Measurements from ENCODE around the gene MYRFL. TPM values are rescaled to one million over a fixed set of nuclear protein-coding genes. Genes with fewer than 3 reads are reported as not detected.
A peak's percentile ranks its signal among the peaks of the same experiment; 100 is the strongest.

The MYRFL gene
- total and polyA plus RNA-seq, 2 of the 8 experiments (the other 6 are each of a cell fraction or from before 2014, with no cell fraction given): 1.1 to 2.0 TPM

DNA sequence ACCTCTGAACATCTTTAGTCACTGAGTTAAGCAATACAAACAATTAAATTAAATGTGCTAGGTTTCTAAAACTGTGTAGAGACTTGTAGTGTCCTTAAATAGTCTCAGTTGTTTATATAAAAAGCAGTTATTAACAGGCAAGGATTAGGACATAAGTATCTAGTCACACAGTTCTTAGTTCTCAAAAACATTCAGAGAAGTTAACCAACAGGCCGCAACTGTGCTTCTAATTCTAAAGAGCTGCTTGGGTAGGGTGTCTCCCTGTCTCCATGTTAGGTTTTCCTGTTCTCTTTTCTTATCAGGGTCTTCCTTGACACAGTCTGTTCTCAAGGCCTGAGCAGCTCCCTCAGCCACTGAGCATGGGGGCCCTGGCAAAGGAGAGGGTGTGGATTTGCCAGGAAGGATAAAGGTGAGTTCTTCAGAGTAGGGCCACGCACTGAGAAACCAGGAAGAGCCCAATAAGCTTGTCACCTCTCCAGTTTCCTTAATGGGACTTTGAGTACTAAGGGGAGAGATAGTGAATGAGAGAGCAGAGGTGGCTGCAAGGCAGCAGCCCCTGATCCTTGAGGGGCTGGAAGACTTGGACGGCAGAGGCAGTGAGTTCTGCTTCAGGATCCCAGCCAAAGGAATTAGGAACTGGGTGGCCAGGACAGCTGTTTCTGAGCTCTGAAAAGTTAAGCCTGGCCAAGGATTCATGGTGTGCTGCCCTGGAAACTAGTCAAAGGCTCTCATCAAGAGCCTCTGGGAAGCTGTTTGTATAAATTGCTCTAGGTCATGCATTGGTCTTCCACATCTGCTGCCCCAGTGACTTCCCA, 177.3 kb downstream of the MYRFL start:
- H3K4ac ChIP-seq (replicated peaks; ENCODE audit: insufficient read length, low read depth, low read length): no peak overlapping the region
- no peaks in the 10 kb centered on the region for H3K79me1 ChIP-seq (ENCODE audit: low read depth, low read length)
- no peak for TF ChIP-seq FOSL1 (IDR thresholded peaks at IDR 0.05; ENCODE audit: insufficient read depth, low read depth, low read length)
- TF ChIP-seq, protein P1, sequence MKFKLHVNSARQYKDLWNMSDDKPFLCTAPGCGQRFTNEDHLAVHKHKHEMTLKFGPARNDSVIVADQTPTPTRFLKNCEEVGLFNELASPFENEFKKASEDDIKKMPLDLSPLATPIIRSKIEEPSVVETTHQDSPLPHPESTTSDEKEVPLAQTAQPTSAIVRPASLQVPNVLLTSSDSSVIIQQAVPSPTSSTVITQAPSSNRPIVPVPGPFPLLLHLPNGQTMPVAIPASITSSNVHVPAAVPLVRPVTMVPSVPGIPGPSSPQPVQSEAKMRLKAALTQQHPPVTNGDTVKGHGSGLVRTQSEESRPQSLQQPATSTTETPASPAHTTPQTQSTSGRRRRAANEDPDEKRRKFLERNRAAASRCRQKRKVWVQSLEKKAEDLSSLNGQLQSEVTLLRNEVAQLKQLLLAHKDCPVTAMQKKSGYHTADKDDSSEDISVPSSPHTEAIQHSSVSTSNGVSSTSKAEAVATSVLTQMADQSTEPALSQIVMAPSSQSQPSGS (IDR thresholded peaks at IDR 0.05; ENCODE audit: low read length): no peak
- no peak overlapping the region for H2BK20ac ChIP-seq (ENCODE audit: low read length)
- H3K79me2 ChIP-seq (ENCODE audit: control insufficient read depth in 1 of 2, insufficient read depth in 2 of 2, low read length in 2 of 2): no peaks in the 10 kb centered on the region
- H3K4me3 ChIP-seq (ENCODE audit: extremely low read depth in 1 of 4, insufficient read depth in 2 of 4, low read depth in 3 of 4, low read length in 4 of 4): no peak overlapping the region
- no peak overlapping the region for H3K14ac ChIP-seq (ENCODE audit: insufficient read length)
- POLR2A ChIA-PET (ENCODE audit: partially characterized antibody): interaction anchor here (1.5 kb wide), 1 partner anchor 10 kb away, joined by 3 read pairs; no protein-coding TSS in a partner anchor
- no peak overlapping the region for H3K23ac ChIP-seq (ENCODE audit: insufficient read length)
- DNase-seq (ENCODE audit: low read depth in 1 of 2, low spot score in 2 of 2) (no peak), FAIRE-seq (no peak)
- H2BK120ac ChIP-seq (replicated peaks; ENCODE audit: low read depth, low read length): no peak overlapping the region
- H2AFZ ChIP-seq (ENCODE audit: low read length): peak overlapping the region; percentile 61; the same call in 1 of the 2 replicates
- H3K4me1 ChIP-seq (replicated peaks in 1 of 4; ENCODE audit: control insufficient read depth in 3 of 4, insufficient read depth in 4 of 4, low read length in 3 of 4): no peaks in the 10 kb centered on the region; a peak in 1 of 7 replicates
- H2BK12ac ChIP-seq (ENCODE audit: low read depth, low read length): no peak overlapping the region
- no peaks in the 10 kb centered on the region for H4K20me1 ChIP-seq (replicated peaks in 1 of 2; ENCODE audit: control insufficient read depth in 1 of 2, insufficient read depth in 2 of 2, low read length in 2 of 2)
- CTCF ChIA-PET (ENCODE audit: partially characterized antibody): interaction anchor here (0.7 kb wide), 1 partner anchor 18 kb away, joined by 3 read pairs; no protein-coding TSS in a partner anchor
- H3K18ac ChIP-seq (ENCODE audit: extremely low read depth, low read length): no peak overlapping the region
- no peaks in the 10 kb centered on the region for H3K23me2 ChIP-seq (ENCODE audit: low read depth, low read length)
- 90% methylated on average over 3 of the region's 3 CpGs; no CpG with 5 or more reads in 1 of the 2 experiments for WGBS, 2 experiments (ENCODE audit: extremely low coverage in 1 of 2, insufficient coverage in 1 of 2, insufficient read length in 1 of 2, insufficient replicate concordance in 2 of 2, low coverage in 1 of 2, low lambda C conversion rate in 2 of 2, missing lambda C conversion rate in 1 of 2)
- no peak overlapping the region for H3K9ac ChIP-seq (replicated peaks in 1 of 4; ENCODE audit: extremely low read depth in 1 of 4, low read depth in 3 of 4, low read length in 3 of 4)
- peak overlapping the region; percentile 28; the same call in 1 of the 2 replicates for H3K27ac ChIP-seq (ENCODE audit: low read depth, low read length)
- no peak overlapping the region for H2BK5ac ChIP-seq (ENCODE audit: low read depth, low read length)
- no peak overlapping the region for H2BK15ac ChIP-seq (ENCODE audit: low read length)
- H3K36me3 ChIP-seq (ENCODE audit: control insufficient read depth in 2 of 4, insufficient read depth in 4 of 4, low read length in 3 of 4): no peaks in the 10 kb centered on the region
- no peak overlapping the region for H3K4me2 ChIP-seq (ENCODE audit: insufficient read depth in 1 of 2, low read depth in 2 of 2, low read length in 2 of 2)
- H4K91ac ChIP-seq (replicated peaks; ENCODE audit: insufficient read length, low read length): no peak overlapping the region
- no peaks in the 10 kb centered on the region for H3K9me3 ChIP-seq (ENCODE audit: insufficient read depth in 2 of 2, low read depth in 1 of 2, low read length in 1 of 2)
- H2AK5ac ChIP-seq (ENCODE audit: low read depth, low read length): no peak overlapping the region
- no peaks in the 10 kb centered on the region for H3K27me3 ChIP-seq (replicated peaks in 1 of 4; ENCODE audit: control insufficient read depth in 3 of 4, extremely low read depth in 1 of 4, insufficient read depth in 3 of 4, low read length in 3 of 4)
- H4K8ac ChIP-seq (ENCODE audit: extremely low read depth, insufficient read depth, low read length): no peak overlapping the region
- H3K56ac ChIP-seq (replicated peaks; ENCODE audit: insufficient read length, low read depth, low read length): no peak overlapping the region
- H4K5ac ChIP-seq (ENCODE audit: insufficient read length, low read depth, low read length): no peak overlapping the region
